Measurements from ENCODE around the gene PRKAB1. TPM values are rescaled to one million over a fixed set of nuclear protein-coding genes. Genes with fewer than 3 reads are reported as not detected.

PRKAB1 gene
- total RNA-seq, 1 donor from 2014 or later: 22.3 TPM

- TF ChIP-seq, protein P1, sequence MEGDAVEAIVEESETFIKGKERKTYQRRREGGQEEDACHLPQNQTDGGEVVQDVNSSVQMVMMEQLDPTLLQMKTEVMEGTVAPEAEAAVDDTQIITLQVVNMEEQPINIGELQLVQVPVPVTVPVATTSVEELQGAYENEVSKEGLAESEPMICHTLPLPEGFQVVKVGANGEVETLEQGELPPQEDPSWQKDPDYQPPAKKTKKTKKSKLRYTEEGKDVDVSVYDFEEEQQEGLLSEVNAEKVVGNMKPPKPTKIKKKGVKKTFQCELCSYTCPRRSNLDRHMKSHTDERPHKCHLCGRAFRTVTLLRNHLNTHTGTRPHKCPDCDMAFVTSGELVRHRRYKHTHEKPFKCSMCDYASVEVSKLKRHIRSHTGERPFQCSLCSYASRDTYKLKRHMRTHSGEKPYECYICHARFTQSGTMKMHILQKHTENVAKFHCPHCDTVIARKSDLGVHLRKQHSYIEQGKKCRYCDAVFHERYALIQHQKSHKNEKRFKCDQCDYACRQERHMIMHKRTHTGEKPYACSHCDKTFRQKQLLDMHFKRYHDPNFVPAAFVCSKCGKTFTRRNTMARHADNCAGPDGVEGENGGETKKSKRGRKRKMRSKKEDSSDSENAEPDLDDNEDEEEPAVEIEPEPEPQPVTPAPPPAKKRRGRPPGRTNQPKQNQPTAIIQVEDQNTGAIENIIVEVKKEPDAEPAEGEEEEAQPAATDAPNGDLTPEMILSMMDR (conservative IDR thresholded peaks at IDR 0.05; ENCODE audit: low read depth, low read length): no peak
- no peak overlapping the region for H3K4me3 ChIP-seq (ENCODE audit: low read depth, low read length)
These were observed 15.5 kb downstream of the PRKAB1 start for GRCh38 chr12:119683413-119683812.

DNA sequence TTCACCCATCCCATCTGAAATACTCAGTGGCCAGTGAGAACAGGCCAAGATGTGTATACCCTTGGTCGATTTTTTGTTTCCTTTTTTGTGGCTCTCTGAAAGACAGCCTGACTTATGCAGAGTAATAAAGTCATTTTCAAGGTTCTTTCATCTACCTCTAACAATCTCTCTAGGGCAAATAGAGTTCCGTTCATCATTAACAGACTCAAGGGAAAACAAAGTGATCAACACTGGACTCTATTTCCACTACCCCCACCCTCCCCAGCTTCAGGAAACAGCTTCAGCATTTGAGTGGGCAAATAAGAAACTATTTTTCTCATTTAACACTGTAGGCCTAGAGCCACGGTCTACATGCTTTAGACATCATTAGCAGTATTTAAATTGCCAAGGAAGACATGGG is 15.9 kb downstream of the PRKAB1 start:
- TF ChIP-seq, protein P1 (conservative IDR thresholded peaks at IDR 0.05; ENCODE audit: low read depth, low read length): no peak
- no peak overlapping the region for H3K4me3 ChIP-seq (ENCODE audit: low read depth, low read length)
- peak; percentile 68 for DNase-seq (ENCODE audit: low read depth)

More at GRCh38 chr12:119683413-119683812, 15.5 kb downstream of the PRKAB1 start:
- no peak for DNase-seq (ENCODE audit: low read depth)

DNA sequence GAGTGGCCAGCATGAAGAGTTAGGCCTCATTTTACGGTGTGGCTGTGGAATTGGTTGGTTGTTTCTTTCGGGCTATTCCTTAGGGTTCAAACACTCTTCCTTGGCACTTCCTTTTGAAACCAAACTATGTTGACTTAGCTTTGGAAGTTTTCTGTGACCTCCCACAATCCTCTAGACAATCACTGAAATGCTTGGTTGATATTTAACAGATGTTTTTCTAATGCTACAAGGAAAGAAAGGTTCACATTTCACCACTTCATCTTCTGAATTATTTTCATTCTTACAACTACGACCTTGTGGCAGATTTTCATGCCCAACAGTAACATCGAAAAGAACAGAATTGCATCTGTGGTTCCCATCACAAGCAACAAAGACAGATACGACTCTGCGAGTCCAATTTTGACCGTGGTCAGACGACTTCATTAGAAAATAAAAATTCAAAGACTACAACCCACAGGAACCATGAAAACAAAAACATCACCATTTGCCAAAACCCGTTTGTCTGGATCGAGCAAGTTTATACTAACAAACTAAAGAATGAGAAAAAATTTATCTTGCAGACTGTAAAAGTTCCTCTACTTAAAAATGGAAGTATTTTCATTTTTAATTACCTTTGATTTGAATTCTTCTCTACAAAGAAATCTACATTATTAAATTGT is 16.9 kb downstream of the PRKAB1 start:
- TF ChIP-seq, protein P1 (conservative IDR thresholded peaks at IDR 0.05; ENCODE audit: low read depth, low read length): no peak
- no peak for DNase-seq (ENCODE audit: low read depth)
- H3K4me3 ChIP-seq (ENCODE audit: low read depth, low read length): no peak overlapping the region

- no peak for DNase-seq (ENCODE audit: low read depth)
- no peak overlapping the region for H3K4me3 ChIP-seq (ENCODE audit: low read depth, low read length)
- TF ChIP-seq, protein P1 (conservative IDR thresholded peaks at IDR 0.05; ENCODE audit: low read depth, low read length): no peak
These were observed 17.4 kb downstream of the PRKAB1 start for GRCh38 chr12:119685375-119685774.

GRCh38 chr12:119686355-119686754 is 18.4 kb downstream of the PRKAB1 start:
- no peak for DNase-seq (ENCODE audit: low read depth)
- TF ChIP-seq, protein P1 (conservative IDR thresholded peaks at IDR 0.05; ENCODE audit: low read depth, low read length): no peak
- H3K4me3 ChIP-seq (ENCODE audit: low read depth, low read length): no peak overlapping the region

DNA sequence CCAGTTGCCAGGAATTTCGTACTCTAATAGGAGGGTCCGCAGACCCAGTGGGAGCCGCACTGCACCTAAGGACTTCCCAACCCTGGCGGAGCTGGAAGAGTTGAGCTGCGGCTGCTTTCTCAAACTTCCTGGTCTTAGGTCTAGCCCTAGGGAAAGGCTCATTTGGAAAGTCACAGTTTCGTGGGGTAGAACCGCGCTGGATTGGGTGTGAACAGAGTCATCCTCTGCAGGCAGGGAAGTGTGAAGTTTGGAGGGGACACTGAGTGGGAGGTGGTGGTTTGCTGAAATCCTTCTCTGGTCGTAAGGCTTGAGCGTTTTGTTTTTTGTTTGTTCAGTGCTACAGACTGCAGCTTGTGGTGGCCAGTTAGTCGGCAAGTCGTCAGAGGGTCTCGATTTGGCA is 18.8 kb downstream of the PRKAB1 start:
- H3K4me3 ChIP-seq (ENCODE audit: low read depth, low read length): no peak overlapping the region
- DNase-seq (ENCODE audit: low read depth): no peak
- TF ChIP-seq, protein P1 (conservative IDR thresholded peaks at IDR 0.05; ENCODE audit: low read depth, low read length): no peak

- no peak overlapping the region for H3K4me3 ChIP-seq (ENCODE audit: low read depth, low read length)
- TF ChIP-seq, protein P1 (conservative IDR thresholded peaks at IDR 0.05; ENCODE audit: low read depth, low read length): no peak
- DNase-seq (ENCODE audit: low read depth): no peak
These were observed 19.5 kb downstream of the PRKAB1 start for GRCh38 chr12:119687406-119687805.
